GM21515 (cell line): ENCODE data around the gene LINC01488.

ENCODE experiments used
- ATAC-seq: cut with Tn5 transposase; IDR thresholded peaks from one replicate; pipeline ENCODE4 v1.9.1; 2021; ENCODE audit not compliant: unreplicated experiment

Gene LINC01488

DNA sequence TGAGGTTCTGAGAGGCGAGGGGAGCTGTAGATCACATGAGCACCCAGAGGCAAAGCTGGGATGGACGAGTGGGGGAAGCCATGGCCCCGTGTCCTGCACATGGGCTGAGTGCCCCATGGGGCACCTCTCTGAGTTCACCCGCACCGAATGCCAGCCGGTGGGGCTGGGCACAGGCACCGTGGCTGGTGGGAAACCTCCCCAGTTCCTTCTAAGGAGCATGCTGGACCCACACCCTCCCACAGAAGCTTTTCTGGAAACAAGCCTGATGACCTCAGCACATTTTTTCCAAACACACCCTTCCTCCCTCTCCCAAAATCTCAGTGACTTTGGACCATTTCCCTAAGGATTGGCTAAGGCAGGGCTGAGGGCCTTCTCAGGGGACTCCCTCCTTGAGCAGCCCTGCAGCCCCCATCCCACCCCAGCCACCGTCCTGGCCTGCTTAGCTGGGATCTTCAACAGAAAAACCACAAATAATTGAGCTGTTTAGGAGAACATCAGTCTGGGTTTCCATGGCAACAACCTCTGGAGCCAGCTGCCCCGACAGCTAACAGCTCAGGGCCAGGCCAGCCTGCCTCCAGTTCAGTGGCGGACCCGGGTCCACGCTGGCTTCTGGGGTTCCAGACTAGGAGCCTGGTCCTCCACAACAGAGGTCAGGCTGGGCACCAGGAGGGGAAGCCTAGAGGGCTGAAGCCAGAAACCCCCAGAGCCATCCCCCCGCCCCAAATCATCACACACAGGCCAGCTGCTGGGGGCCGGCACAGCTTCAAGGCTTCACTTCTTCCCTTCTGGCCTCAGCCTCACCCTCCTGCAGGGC is 18.1 kb upstream of the LINC01488 start:
- no peak for ATAC-seq

DNA sequence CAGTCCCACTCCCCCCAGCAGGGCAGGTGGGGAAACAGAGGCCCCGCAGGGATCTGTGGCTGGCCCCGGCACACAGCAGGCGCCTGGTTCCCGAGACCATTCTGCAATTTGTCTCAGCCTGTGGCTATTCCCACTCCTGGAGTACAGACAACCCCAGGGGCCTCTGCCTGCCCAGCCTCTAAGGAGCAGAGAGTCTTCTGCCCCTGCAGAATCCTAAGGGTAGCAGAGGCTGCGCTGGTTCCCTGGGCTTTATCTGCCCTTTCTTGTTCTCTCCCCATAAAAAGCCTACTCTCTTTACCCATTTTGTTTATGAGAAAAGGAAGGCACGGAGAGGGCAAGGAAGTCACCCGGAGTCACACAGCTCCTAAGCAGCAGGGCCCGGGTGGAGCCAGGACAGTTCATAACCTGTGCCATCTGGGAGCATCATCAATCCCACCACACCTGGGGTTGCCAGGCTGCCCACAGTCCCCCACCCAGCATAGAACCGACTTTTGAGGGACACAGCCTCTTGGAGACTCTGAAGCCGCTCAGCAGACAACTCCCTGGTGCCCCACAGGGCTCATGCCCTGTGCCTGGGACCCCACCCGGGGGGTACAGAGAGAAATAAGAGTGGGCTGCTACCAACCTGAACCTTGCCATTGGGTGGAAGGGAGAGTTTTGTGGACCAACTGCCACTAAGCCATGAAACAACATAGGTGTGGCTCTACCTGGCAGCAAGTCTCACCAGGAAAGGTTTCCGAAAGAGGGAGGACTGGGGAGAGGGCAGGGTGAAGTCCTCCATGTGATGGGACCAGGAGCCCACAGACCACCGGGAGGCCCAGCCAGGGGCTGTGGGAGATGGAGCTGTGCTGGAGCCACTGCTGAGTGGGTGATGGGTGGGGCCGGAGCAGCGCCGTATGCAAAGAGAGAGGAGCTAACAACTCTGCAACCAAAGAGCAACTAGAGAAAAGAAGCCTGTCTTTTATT is 17.2 kb upstream of the LINC01488 start:
- ATAC-seq, result no peak

DNA sequence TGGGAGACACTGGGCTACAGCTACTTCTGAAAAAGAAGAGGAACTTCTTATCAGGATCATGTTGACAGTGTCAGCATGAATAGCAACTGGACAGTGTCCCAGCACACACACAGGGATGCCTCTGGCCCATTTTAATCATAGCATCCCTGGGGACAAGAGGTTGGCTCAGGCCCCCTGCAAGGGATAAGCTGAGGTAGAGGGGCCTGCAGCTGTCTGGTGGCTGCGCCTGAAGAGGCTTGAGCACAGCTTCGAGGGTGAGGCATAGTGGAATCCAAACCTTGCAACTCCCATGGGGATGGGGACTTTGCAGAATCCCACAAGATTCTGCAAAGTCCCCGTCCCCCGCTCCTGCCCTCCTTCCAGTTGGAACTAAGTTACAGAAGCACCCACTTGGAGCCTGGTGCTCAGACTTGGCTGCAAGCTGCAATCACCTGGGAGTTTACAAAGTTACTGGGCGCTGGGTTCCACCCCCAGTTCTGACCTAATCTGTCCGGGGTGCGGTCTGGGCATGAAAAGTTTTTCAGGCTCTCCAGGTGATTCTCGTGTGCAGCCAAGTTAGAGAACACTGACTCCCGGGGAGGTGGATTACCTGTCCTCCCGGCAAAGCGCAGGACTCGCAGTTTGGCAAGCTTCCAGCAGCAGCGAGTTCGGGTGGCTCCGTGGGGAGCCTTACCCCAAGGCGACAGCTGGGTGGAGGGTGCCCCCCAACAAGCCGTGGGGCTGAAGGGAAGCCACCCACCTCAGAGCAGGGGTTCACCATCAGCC is 16.0 kb upstream of the LINC01488 start:
- no peak for ATAC-seq

DNA sequence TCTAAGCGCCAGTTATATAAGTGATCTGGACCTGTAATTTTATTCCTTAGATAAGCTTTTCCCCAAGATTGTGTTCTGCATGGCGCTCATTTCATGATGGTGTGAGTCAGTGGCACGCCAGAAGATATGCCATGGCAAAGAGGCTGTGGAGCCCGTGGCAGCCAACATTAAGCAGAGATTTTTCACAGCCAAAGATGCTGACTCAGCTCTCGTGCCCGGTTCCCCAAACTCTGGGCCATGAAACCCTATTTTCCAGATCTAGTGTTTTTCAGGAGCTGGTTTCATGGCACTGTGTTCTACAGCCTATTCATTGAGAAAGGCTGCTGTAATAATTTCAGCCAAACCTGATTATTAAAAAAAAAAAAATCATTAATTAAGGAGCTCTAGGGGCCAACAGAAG is 15.4 kb upstream of the LINC01488 start:
- ATAC-seq, result no peak

DNA sequence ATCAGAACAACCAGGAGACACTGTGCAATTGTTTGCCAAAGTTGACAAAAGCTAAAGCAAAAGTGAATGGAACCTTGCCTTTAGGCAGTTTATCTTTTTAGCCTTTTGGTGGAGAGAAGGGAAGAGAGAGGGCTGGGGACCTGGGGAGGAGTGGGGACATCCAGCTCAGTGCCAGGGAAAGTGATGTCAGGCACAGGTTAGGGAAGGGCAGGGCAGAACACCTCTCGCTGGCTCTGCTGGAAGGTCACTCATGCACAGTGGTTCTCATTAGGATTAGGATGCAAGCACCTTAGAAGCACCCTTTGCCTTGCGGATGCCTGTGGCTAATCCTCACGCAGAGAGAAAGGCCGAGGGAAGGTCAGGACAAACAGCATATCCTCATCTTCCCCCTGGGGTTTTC is 14.3 kb upstream of the LINC01488 start:
- ATAC-seq, result no peak

DNA sequence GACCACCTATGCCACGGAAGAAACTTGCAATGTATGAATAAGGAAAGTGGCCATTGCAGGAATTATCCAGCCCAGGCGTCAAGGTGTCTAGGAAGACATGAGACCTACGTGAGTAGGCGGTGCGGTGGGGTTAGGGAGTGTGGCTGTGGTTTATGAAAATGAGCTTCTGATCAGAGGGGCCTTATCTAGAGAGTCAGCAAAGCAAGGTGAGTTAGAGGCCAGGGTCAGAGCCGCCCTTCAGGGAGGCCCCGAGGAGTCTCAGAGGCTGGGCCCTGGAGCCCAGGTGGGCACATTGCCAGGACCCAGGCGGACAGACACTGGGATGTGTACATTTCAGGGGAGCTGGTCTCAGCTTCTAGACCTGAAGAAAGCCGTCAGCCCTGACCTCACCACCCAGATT is 13.8 kb upstream of the LINC01488 start:
- ATAC-seq, result no peak

DNA sequence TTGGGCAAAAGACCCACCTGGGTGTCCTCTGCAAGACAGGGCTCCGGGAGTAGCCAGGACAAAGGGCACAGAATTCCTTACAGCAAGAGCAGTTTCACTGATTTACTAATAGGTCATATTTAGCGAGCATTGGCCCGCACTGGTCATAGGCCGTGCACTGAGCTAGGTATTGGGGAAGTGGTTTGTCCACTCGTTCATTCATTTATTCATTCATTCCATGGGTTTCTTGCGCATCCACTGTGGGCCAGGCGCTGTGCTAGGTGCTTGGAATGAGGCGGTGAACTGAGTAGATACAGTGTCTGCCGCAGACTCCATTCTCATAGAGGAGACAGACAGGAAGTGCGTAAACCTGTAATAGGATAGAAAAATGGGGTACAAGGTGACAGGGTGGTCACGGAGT is 13.2 kb upstream of the LINC01488 start:
- no peak for ATAC-seq

DNA sequence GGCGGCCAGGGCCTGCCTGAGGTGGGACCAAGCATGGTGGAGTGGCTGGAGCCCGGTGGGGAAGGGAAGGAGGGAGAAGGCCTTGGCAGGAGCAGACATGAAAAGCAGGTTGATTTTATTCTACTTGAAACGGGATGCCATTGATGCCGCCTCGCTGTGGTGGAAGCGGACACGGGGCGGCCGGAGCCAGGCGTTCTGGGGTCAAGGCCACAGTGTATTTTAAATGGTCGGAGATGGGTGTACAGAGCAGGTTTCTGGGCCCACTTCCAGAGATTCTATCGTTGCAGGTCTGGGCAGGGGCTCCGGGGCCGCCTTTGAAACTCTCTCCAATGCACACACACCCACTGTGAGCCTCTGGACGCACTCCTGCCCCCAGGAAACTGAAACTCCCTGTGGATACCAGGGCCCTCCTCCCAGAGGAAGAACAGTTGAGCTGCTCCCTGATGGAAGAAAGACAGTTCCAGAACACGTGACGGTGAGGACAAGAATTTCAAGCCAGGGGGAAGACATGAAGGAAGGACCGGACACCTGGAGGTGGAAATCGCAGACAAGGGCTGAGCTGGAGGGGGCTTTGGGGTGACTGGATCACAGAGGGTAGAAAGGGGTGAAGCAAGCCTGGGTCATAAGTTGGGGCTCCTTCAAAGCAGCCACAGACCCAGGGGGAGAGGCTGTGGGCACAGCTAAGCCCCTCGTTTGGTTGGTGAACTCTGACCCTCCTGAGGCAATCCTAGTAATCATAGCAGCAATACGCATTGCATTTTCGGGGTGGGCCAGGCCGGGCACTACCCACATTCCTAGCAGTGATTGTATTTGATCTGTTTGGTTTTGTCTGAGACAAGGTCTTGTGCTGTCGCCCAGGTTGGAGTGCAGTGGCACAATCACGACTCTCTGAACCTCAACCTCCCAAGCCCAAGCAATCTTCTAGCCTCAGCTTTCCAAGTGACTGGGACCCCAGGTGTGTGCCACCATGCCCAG is 12.3 kb upstream of the LINC01488 start:
- no peak for ATAC-seq

DNA sequence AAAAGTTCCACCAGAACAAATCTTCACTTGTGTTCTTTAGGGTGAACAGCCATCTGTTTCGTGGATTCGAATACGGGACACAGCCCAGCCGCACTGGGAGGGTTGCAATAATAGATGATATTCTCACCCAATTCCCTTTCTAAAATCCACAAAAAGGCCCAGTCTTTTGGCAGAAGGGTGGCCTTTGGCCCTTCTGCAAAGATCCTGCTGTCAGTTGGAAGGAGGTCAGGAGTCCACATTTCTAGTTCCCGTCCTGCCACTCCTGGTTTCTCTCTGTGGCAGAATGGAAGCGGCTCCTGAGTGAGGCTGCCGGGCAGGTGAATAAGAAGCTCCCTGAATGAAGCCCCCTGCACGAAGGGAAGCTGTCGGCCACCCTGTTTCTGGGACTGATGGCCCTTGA is 11.2 kb upstream of the LINC01488 start:
- ATAC-seq, result no peak

DNA sequence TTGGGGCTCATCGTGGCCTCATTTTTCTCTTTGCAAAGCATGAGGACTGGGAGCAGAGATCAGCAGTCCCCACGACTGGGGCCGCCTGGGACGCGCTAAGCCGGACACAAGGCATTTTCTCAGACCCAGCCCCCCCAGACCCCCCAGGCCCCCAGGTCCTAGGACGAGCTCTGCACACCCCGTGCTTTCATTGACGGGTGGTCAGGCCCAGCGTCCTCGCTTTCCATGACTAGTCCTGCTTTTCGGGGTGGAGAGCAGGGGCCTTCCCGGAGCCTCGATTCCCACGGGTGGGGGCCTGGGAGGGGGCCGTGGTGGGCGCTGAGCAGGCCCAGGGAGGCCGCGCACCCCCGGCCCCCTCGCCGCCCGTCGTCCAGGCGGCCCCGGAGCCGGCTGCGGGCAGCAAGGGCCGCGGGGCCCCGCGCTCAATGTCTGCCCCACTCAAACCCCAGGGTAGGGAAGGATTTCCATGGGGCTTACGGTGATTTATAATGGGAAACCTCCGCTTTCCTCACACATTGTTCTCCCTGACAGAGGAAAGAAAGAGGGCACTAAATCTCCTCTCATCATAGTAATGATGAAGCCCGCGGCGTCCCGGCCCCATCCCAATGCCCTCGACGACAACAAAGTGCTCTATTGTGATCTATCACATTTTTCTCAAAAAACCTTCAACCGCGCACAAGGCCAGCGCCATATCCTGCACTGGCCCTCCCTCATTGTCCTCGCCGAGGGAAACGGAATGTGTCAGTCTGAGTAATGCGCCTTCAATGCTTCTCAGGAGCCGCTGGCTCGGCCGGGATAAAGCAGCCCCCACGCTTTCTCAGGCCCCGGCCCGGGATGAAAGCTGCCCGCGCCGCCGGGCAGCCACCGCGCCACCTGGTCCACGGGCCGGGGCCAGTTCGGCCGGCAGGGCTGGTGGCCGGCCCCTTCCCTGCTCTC is 10.4 kb upstream of the LINC01488 start:
- ATAC-seq, result no peak

DNA sequence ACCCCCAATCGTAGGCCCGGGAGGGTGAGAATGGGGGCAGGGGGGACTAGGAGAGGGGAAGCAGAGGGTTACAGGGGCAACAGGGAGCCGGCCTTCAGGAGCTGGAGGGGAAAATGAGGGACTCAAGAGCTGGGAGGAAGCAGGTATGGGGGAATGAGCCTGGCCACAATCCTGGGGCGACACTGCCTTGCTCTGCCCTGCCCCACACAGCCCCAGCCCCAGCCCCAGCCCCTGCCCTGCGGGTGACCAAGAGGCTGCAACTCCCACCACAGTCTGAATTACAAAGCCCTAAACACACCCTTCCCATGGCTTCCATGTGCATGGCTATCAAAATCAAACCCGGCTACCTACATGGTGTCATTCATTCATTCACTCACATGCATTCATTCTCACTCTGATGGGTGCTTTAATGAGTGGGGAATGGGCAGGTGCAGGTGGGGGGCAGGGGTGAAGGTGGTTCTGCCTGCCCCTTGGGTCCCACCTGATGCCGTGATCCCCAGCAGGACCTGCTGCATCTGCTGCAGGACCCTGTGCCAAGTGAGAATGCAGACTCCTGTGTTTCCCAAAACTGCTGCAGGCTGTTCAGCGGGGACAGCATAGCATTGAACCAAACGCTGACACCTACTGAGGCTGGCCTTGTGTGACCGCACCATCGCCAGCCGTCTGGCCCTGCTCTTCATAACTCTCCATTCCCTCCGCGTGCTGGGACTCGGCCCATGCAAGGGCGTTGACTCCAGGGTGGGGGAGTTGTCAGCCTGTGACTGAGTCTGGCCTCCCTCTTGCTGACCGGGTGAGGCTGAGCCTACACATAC is 9.5 kb upstream of the LINC01488 start:
- no peak for ATAC-seq

DNA sequence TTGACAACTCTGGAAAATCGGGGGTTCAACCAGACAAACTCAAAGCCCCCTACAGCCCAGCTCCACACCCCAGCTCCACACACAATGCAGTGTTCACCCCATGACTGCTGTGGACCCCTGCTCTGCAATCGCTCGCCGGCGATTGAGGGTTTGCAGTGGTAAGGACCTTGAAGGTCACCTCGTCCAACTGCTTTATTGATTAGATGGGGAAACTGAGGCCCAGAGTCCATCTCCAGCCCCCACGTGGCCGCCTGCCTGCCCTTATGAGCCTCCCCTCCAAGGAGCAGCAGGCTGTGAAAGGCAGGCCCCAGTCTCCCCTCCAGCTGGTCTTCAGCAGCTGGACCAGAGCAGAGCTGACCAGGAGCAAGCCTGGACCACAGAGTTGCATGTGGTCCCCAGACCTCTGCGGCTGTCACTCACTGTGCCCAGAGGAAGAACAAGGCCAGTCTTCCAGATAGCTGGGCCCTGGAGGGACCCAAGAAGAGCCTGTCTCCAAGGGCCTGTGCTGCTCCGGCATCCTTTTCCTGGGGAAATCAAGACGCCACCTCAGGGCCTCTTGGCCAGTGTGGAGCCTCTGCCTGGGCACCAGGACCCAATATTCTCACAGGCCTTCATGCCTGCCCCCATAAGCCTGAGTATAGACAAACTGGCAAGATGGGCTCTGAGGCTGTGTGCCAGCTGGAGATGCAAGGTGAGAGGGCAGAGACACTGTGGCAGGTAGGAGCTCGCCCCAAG is 8.8 kb upstream of the LINC01488 start:
- no peak for ATAC-seq

DNA sequence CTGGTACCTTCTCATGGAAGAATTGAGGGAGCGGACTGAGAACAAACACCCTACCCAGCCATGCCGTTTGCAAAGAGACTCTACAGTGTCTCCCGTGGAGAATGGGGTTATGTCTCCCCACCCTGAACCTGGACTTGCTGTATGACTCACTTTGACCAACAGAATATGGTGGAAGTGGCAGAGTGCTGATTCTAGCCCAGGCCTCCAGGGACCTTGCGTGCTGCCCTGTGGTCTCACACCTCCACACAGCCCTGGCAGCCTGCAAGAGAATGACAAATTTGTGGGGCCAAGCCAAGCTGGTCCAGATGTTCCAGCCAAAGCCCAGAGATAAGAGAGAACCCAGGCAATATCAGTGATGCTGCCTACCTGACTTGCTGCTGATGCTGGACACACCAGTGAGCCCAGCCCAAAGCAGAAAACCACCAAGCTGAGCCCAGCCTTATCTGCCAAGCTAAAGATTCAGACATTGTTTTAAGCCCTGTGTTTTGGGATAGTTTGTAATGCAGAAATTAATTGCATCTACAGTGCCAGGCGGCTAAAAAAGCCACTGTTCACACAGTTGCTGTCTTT is 8.1 kb upstream of the LINC01488 start:
- ATAC-seq, result no peak

DNA sequence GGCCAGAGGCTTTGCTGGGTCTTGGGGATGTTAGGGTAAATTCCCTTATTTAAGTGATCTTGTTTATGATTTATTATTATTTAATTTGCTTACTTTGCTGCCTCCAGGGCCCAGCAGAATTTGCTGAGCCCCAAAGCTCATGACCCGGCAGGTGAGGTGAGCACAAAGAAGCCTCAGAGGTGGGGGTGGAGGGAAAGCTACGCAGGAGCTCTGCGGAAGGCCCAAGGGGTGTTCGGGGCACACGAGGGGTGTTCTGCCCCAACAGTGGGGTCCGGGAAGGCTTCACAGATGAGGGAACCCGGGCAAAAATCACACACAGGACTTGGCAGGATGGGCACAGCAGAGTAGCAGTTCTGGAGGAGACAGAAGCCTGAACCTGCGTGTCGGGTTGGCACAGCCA is 6.7 kb upstream of the LINC01488 start:
- ATAC-seq, result no peak

DNA sequence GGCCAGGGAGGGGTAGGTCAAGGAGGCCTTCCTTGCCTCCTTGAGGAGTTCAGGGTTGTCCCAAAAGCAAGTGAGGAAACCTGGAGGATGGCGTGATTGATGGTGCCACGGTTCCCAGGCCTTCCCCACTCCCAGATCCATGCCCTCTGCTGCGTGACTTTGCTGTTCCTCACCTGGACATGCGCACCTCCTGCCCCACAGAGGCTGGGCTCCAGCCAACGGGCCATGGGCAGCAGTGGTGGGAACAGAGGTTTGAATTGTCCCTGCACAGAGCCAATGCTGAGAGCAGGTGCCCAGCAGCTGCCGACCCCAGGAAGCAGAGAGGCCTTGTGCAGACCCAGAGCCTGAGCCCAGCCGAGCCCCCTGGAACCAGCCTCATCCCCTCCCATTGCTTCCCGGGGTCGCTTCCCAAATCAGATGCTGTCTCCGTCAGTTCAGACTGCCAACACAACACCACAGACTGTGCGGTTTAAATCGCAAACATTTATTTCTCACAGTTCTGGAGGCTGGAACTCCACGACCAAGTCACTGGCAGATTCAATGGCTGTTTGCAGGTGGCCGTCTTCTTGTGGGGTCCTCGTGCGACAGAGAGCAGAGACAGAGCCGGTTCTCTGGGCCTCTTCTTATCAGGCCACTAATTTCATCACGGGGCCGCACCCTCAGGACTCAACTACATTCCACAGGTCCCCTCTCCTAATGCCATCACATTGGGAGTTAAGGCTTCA is 6.2 kb upstream of the LINC01488 start:
- ATAC-seq, result no peak

DNA sequence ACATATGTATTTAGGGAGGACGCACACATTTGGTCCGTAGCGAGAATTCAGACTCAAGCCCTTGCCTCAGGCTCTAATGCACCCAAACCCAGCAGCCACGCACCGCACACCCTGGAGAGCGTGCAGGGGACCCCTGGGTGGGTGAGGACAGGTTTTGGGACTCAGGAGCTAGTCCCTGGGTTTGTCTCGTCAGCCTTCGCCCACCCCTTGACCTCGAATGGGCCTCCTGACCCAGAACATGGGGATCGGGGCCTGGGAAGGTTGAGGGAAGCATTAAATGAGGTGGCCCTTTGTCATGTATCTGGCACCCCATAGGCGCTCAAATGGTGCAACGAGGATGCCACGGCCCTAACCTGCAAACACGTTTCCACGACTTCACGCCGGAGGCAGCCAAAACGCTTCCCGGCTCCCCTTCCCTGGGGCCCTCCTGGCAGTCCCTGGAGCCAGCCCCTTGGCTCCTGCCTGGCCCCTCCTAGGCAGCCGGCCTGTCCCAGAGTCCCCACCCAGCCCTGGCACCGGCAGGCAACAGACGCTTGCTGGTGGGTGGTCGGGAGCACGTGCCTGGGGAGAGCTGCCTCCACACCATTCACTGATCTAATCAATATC is 5.5 kb upstream of the LINC01488 start:
- ATAC-seq, result no peak
